ENCODE results near the gene DPP6. TPM values are rescaled to one million over a fixed set of nuclear protein-coding genes. Genes with fewer than 3 reads are reported as not detected.

DPP6 gene
- total and polyA plus RNA-seq, 2 experiments from 2014 or later: 0.21 TPM; not detected in 1

DNA sequence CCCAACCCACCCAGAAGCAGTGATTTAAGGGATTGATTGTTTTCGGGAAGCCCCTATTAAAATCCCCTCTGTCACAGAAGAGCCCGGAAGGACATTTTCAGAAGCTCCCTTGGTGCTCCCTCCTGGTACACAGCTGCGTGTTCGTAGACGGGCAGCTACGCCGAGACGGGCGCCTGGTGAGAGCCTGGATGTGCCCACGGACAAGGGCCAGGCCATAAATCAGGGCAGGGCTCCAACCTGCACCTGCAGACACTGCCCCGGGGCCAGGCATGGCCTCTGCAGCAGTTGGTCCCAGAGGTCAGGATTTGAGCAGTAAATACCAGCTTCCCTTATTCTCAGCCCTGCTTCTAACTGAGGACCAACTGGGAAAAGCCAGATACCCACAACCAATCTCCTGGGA, 843.9 kb downstream of the DPP6 start:
- Histone ChIP-seq H3K4me1 (ENCODE audit: low read depth) (no peaks in the 10 kb centered on the region), H3K27ac (no peak overlapping the region), H3K27me3 (no peaks in the 10 kb centered on the region), H3K4me3 (no peak overlapping the region), H3K36me3 (no peaks in the 10 kb centered on the region), H3K9me3 (ENCODE audit: low read depth) (no peaks in the 10 kb centered on the region)
- TF ChIP-seq, protein P1, sequence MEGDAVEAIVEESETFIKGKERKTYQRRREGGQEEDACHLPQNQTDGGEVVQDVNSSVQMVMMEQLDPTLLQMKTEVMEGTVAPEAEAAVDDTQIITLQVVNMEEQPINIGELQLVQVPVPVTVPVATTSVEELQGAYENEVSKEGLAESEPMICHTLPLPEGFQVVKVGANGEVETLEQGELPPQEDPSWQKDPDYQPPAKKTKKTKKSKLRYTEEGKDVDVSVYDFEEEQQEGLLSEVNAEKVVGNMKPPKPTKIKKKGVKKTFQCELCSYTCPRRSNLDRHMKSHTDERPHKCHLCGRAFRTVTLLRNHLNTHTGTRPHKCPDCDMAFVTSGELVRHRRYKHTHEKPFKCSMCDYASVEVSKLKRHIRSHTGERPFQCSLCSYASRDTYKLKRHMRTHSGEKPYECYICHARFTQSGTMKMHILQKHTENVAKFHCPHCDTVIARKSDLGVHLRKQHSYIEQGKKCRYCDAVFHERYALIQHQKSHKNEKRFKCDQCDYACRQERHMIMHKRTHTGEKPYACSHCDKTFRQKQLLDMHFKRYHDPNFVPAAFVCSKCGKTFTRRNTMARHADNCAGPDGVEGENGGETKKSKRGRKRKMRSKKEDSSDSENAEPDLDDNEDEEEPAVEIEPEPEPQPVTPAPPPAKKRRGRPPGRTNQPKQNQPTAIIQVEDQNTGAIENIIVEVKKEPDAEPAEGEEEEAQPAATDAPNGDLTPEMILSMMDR (IDR thresholded peaks at IDR 0.05; ENCODE audit: low read depth, low read length): no peak
- DNase-seq (ENCODE audit: low read depth in 1 of 2, low spot score in 1 of 2): no peak

DNA sequence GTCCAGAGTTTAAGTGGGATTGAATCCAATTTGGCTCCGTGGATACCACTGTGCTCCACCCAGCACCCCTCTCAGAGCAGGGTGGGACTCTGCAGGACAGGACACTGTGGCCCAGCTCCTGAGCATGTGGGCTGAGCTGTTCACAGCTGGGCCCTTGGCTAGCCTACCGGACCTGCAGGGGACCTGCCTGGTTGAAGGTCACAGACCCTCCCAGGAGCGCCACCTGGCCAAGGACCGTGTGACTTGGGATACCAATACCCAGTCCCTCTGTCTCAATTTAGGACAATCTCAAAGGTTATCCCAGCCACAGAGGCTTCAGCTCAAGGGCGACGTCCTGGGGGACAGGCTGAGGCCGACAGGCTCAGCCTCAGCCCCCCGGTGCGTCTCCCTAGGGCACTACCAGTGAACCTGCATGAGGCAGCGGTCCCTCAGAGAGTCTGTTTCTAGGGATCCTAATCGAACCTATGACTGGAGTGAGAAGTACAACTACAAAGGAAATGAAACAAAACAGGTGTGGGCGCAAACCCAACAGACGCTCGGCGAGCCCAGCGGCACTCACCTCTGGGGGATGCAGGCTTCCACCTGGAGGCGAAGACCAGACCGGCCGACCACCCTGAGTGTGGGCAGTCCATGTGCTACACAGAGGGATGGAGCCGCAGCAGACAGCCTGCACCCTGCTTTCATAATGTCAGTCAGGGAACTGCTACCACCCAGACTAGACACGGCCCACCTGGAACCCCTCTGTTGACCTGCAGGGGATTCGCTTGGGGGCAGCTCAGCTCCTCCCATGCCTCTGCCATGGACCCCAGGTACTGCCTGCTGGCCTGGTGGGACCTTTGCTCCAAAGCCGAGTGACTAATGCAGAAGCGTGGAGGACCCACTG, 847.0 kb downstream of the DPP6 start:
- TF ChIP-seq, protein P1 (IDR thresholded peaks at IDR 0.05; ENCODE audit: low read depth, low read length): no peak
- no peaks in the 10 kb centered on the region for H3K27me3 ChIP-seq

DNA sequence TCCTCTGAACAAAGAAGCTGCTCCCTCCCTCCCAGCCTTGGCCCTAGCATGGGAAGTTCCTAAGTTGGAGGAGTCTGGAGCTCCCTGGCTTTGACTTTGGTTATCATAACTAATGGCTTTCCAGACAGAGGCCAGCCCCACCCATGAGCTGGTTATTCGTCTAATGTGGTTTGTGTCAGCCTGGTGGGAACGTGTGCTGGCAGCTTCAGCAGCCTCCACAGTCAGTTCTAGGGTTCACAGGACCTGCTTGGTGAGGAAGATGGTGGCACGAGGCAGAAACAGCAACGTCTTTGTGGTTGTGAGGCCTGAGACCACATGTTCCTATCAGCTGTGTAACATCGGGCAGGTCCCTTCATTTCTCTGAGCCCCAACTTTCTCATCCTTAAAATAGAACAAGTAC, 847.7 kb downstream of the DPP6 start:
- TF ChIP-seq, protein P1 (IDR thresholded peaks at IDR 0.05; ENCODE audit: low read depth, low read length): no peak
- no peak for DNase-seq (ENCODE audit: low read depth in 1 of 2, low spot score in 1 of 2)
- Histone ChIP-seq H3K4me1 (ENCODE audit: low read depth) (no peaks in the 10 kb centered on the region), H3K9me3 (ENCODE audit: low read depth) (no peaks in the 10 kb centered on the region), H3K36me3 (no peaks in the 10 kb centered on the region), H3K27me3 (no peaks in the 10 kb centered on the region), H3K4me3 (no peak overlapping the region), H3K27ac (no peak overlapping the region)

More for the DNA sequence above, 847.0 kb downstream of the DPP6 start:
- Histone ChIP-seq H3K27ac (no peak overlapping the region), H3K4me1 (ENCODE audit: low read depth) (no peaks in the 10 kb centered on the region), H3K36me3 (no peaks in the 10 kb centered on the region), H3K4me3 (no peak overlapping the region), H3K9me3 (ENCODE audit: low read depth) (no peaks in the 10 kb centered on the region)
- no peak for DNase-seq (ENCODE audit: low read depth in 1 of 2, low spot score in 1 of 2)

DNA sequence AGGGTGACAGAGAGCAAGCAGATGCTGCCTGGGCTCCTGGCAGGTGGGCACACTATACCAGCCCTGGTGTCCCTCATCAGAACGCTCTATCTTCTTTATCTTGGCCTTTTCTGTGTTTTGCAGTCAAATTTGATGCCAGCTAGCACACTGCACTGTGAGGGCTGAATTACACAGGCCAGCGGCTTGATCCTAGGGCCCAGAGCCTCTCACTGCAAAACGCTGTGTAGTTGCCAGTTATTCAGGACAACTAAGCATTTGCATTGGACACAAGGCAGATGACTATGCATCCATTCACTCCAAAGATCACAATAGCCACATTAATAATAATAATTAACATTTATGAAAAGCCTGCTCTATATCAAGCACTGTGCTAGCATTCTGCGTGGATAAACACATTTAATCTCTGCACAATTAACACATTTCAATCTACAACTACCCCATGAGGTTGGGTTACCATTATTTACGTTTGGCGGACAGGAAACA, 850.4 kb downstream of the DPP6 start:
- Histone ChIP-seq H3K36me3 (no peaks in the 10 kb centered on the region), H3K27ac (no peak overlapping the region), H3K4me3 (no peak overlapping the region), H3K9me3 (ENCODE audit: low read depth) (no peaks in the 10 kb centered on the region), H3K27me3 (no peaks in the 10 kb centered on the region), H3K4me1 (ENCODE audit: low read depth) (no peaks in the 10 kb centered on the region)
- no peak for DNase-seq (ENCODE audit: low read depth in 1 of 2, low spot score in 1 of 2)
- TF ChIP-seq, protein P1 (IDR thresholded peaks at IDR 0.05; ENCODE audit: low read depth, low read length): no peak

DNA sequence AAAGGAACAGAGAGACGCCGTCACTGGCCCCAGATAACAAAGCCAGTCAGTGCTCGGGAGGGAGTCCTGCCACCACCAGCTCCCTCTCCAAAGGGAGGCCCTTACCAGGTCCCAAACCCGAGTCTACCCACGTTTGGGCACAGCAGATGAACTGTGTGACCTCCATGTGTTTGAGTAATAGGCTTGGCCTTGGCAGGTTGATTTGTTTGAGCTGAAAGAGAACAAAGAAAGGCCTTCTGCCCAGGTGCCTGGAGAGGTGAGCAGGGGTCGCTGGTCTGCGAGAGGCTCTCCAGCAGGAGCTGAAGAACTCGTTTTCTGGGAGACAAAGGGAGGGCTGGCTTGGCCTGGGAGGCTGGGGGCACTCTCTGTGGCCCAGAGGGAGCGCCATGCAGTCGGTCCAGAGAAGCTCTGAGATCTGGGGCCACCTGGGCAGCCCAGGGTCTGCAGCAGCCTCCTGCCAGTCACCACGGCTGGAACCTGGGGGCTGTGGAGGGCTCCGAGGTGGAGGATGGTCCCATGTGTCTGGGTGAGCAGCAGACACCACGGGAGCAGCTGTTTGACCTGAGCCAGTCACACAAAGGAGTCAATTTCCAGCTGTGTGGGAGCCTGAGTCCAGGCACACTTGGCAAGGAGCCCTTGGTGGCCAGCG, 851.0 kb downstream of the DPP6 start:
- Histone ChIP-seq H3K36me3 (no peaks in the 10 kb centered on the region), H3K4me1 (ENCODE audit: low read depth) (no peaks in the 10 kb centered on the region), H3K27ac (no peak overlapping the region), H3K27me3 (no peaks in the 10 kb centered on the region), H3K4me3 (no peak overlapping the region), H3K9me3 (ENCODE audit: low read depth) (no peaks in the 10 kb centered on the region)
- DNase-seq (ENCODE audit: low read depth in 1 of 2, low spot score in 1 of 2): no peak
- TF ChIP-seq, protein P1 (IDR thresholded peaks at IDR 0.05; ENCODE audit: low read depth, low read length): no peak

All from cardiac muscle cell (in vitro differentiated cells and primary cell).